ENCODE results near the gene FAR1. TPM values are rescaled to one million over a fixed set of nuclear protein-coding genes. Genes with fewer than 3 reads are reported as not detected.
"Not testable (repeated sequence)": the region's sequence is repeated elsewhere in the genome, so short reads cannot be mapped to it uniquely, and the experiment has no call there.

FAR1 gene
- total RNA-seq, 4 donors from 2014 or later: 8.0 to 17.0 (median 13.5) TPM

GRCh38 chr11:13745165-13745564, 76.7 kb downstream of the FAR1 start:
- 53 to 65% methylated on average over 2 of the region's 2 CpGs for WGBS, 2 donors
- no peak overlapping the region for H3K4me3 ChIP-seq (ENCODE audit: low read depth, poor library complexity, severe bottlenecking)
- intact Hi-C loops (cut with DNase I; ENCODE audit: low total_unique reads): no loop called here
- DNase-seq (ENCODE audit: low spot score in 2 of 2): no peak
- TF ChIP-seq POLR2A (IDR thresholded peaks at IDR 0.05) (no peak), CTCF (IDR thresholded peaks at IDR 0.05) (no peak)

GRCh38 chr11:13753316-13753715, 84.8 kb downstream of the FAR1 start:
- intact Hi-C loops (cut with DNase I; ENCODE audit: low total_unique reads): not testable (repeated sequence)
- WGBS, 2 donors: 84 to 86% methylated on average over 5 of the region's 5 CpGs

GRCh38 chr11:13759050-13759449, 90.6 kb downstream of the FAR1 start:
- 88% methylated on average over 9 of the region's 9 CpGs for WGBS, 2 donors
- no peak for DNase-seq (ENCODE audit: low spot score in 2 of 2)
- TF ChIP-seq CTCF (IDR thresholded peaks at IDR 0.05) (no peak), POLR2A (IDR thresholded peaks at IDR 0.05) (no peak)
- intact Hi-C loops (cut with DNase I; ENCODE audit: low total_unique reads): no loop called here
- H3K4me3 ChIP-seq (ENCODE audit: low read depth, poor library complexity, severe bottlenecking): no peak overlapping the region

More at GRCh38 chr11:13753316-13753715, 84.8 kb downstream of the FAR1 start:
- not testable (repeated sequence) for H3K4me3 ChIP-seq (ENCODE audit: low read depth, poor library complexity, severe bottlenecking); DNase-seq (ENCODE audit: low spot score in 2 of 2)

GRCh38 chr11:13760115-13760514, 91.6 kb downstream of the FAR1 start:
- no peak for TF ChIP-seq POLR2A (IDR thresholded peaks at IDR 0.05)
- no peak for TF ChIP-seq CTCF (IDR thresholded peaks at IDR 0.05)
- H3K4me3 ChIP-seq (ENCODE audit: low read depth, poor library complexity, severe bottlenecking): no peak overlapping the region
- DNase-seq (ENCODE audit: low spot score in 2 of 2): no peak
- intact Hi-C loops (cut with DNase I; ENCODE audit: low total_unique reads): no loop called here
- 79 to 82% methylated on average over 3 of the region's 3 CpGs for WGBS, 2 donors

- TF ChIP-seq CTCF (IDR thresholded peaks at IDR 0.05) (no peak), POLR2A (IDR thresholded peaks at IDR 0.05) (no peak)
- 84 to 91% methylated on average over 2 of the region's 2 CpGs for WGBS, 2 donors
- no peak overlapping the region for H3K4me3 ChIP-seq (ENCODE audit: low read depth, poor library complexity, severe bottlenecking)
- no peak for DNase-seq (ENCODE audit: low spot score in 2 of 2)
- intact Hi-C loops (cut with DNase I; ENCODE audit: low total_unique reads): no loop called here
These were observed 92.8 kb downstream of the FAR1 start for GRCh38 chr11:13761250-13761649.

GRCh38 chr11:13761716-13762115, 93.2 kb downstream of the FAR1 start:
- DNase-seq (ENCODE audit: low spot score in 2 of 2): no peak
- TF ChIP-seq POLR2A (IDR thresholded peaks at IDR 0.05) (no peak), CTCF (IDR thresholded peaks at IDR 0.05) (no peak)
- intact Hi-C loops (cut with DNase I; ENCODE audit: low total_unique reads): no loop called here
- WGBS, 2 donors: 54 to 59% methylated on average over 2 of the region's 2 CpGs
- H3K4me3 ChIP-seq (ENCODE audit: low read depth, poor library complexity, severe bottlenecking): no peak overlapping the region
